ENCODE measurements around the gene ESYT2. TPM values are rescaled to one million over a fixed set of nuclear protein-coding genes. Genes with fewer than 3 reads are reported as not detected.

The ESYT2 gene
- polyA plus RNA-seq, 1 donor = 32.5 TPM

- DNase-seq (ENCODE audit: low read depth) = no peak
Measured at GRCh38 chr7:158827411-158828132, 1.7 kb downstream of the ESYT2 start.

GRCh38 chr7:158825628-158826289 lies 3.5 kb downstream of the ESYT2 start:
- DNase-seq (ENCODE audit: low read depth) = no peak

GRCh38 chr7:158824028-158824427 lies 5.3 kb downstream of the ESYT2 start:
- DNase-seq (ENCODE audit: low read depth) = no peak

DNA sequence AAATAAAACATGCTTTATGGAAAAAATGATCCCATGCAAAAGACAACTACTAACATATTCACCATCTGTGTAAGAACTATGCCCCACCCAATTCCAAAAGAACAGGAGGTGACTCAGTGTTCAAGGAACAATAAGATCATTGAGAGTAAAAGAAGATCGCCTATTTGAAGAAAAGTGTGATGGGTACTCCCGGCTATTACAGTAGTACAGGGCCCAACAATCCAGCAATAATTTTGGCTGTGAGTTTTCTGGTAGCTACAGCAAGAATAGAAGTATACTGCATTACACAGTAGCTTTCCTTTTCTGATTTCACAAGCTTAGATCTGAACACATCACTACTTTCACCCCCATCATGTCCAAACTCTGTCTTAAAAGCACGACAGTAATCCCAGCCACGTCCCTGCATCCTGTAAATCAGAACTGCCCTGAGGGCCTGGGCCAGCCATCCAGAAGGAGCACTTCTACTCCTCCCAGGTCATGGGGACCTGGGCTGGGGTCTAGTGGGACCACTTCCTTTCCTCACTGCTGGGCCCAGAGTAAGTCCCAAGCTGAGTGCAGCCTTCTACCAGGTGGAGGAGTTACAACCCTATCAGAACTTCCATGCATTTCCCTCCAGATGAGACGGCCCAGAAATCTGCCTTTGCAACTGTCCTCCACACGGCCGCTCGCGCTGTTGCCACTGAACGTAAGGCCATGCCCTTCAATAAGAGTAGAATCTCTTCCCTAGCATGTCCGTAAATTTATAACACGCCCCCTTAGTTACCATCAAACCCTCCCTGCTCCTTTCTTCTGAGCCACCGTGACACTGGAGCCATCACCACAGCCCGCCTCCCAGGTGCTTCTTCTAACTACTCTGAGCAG lies 7.9 kb downstream of the ESYT2 start:
- DNase-seq (ENCODE audit: low read depth) = no peak

GRCh38 chr7:158820656-158821055 lies 8.7 kb downstream of the ESYT2 start:
- DNase-seq (ENCODE audit: low read depth) = no peak

- no peak for DNase-seq (ENCODE audit: low read depth)
Measured at GRCh38 chr7:158819571-158820203, 9.6 kb downstream of the ESYT2 start.

- DNase-seq (ENCODE audit: low read depth) = no peak
Measured at GRCh38 chr7:158818325-158819213, 10.7 kb downstream of the ESYT2 start.

DNA sequence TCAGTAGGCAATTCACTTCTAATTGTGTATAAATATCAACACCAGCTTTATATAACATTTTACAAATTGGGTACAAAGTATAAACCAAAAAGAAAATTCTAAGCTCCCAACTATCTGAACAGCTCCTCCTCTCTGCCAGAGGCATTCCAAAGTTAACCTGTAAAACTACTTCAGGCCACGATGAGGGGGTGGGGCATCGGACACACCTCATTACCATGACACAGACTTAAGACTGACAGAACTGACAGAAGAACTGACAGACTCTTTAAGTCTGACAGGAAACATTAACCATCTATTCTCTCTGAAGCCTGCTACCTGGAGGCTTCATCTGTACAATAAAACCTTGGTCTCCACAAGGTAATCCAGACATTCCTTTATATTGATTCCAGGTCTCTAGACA lies 12.3 kb downstream of the ESYT2 start:
- DNase-seq (ENCODE audit: low read depth) = no peak

GRCh38 chr7:158816271-158816670 lies 13.0 kb downstream of the ESYT2 start:
- DNase-seq (ENCODE audit: low read depth) = no peak

DNA sequence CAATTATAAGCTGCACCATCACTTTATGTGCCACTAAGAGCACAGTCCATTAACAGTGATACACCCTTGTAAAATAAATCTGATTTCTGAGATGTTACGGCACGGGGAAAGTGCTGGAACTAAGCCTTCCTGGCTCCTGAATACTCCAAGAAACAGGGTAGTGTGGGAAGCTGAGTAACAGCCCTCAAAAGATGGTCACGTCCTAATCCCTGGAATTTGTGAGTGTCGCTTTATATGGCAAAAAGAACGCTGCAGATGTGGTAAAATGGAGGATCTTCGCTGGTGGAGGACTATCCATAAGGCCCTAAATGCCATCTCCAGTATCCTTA lies 13.5 kb downstream of the ESYT2 start:
- DNase-seq (ENCODE audit: low read depth) = no peak

DNA sequence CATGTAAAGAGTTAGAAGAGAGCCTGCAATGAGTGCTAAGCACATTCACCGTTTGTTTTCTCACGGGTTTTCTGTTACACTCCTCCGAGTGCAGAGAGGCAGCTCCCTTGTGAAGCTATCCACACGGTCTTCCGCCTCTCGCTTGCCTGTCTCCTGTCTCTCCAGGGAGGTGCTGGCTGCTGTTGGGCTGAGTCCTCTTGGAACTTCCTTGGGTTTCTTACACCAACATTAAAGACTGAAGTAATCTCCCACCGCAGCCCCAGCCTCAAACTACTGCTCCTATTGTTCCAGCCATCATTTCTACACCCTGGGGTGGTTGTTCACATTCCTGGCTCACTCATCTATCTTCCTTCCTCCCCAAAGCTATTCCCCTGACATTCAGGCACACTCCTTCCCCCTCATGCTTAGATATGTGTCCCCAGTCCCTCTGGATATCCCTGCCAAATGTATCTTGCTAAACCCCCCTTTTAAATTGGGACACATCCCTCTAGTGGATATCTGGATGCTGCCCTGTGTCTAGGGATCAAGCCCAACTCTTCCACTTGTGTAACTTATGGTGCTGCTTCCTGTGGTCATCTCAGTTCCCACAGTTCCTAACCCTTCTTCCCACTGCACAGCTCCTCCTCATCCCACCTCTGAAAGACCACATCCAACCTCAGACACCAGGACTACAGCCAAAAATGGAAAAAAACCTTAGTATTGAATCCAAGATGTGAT lies 14.1 kb downstream of the ESYT2 start:
- no peak for DNase-seq (ENCODE audit: low read depth)

DNA sequence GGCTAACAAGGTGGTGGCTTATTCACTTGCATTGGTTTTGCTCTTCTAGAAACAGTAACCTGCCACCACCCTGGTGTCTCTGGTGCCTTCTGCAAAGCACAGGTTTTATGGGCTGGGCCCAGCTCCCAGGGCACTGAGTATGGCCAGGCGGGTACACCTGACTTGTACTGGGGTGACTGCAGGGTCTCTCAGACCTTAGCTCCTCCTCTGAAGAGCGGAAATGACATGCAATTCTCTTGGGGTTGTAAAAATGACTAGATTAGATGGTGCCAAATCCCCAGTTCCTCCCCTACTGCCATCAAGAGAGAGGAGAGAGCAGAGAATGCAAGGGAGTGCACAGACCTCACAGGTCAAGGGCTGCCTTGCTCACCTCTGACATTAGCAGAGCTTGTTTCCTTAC lies 14.7 kb downstream of the ESYT2 start:
- DNase-seq (ENCODE audit: low read depth) = no peak

DNA sequence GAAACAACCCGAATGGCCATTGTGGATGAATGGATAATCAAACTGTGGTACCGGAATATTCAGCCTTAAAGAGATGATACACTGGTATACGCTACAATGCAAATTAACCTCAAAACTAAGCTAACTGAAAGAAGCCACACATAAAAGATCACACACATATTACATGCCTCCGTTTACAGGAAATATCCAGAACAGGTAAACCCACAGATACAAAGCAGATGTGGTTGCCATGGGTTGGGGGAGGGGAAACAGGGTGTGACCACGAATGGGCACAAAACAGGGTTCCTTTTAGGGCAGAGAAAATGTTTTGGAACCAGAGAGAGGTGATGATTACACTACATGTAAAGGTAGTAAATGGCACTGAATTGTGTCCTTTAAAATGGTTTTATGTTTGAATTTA lies 16.6 kb downstream of the ESYT2 start:
- DNase-seq (ENCODE audit: low read depth) = no peak

DNA sequence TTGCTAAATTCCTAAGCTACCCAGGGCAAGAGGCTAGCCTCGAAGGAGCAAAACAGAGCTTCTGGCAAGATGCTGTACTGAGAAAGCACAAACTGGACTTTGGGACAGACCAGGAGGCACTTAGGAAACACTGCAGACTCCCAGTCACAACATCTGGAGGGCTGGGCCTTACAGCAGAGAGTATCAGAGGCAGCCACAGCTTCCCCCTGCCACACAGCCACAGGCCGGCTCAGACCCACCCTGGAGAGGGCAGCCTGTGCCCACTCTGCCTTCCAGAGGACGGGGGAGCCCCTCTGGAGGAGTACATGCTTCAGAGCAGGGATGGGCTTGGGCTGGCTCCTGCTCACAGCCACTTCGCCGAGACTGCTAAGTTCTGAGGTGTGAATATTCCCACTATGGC lies 17.4 kb downstream of the ESYT2 start:
- DNase-seq (ENCODE audit: low read depth) = no peak

GRCh38 chr7:158811461-158811860 lies 17.8 kb downstream of the ESYT2 start:
- no peak for DNase-seq (ENCODE audit: low read depth)

DNA sequence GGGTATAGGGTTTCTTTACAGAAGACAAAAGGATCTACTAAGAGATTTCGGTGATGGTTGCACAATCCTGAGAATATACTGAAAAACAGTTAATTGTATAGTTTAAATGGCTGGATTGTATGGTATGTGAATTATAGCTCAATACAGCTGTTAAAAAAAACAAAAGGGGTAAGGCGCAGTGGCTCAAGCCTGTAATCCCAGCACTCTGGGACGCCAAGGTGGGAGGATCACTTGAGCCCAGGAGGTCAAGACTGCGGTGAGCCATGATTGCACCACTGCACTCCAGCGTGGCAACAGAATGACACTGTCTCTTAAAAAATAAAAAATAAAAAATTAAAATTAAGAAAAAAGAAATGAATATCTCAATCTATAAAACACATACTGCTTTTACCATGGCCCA lies 18.5 kb downstream of the ESYT2 start:
- DNase-seq (ENCODE audit: low read depth) = no peak

- no peak for DNase-seq (ENCODE audit: low read depth)
Measured at GRCh38 chr7:158809596-158809995, 19.7 kb downstream of the ESYT2 start.

DNA sequence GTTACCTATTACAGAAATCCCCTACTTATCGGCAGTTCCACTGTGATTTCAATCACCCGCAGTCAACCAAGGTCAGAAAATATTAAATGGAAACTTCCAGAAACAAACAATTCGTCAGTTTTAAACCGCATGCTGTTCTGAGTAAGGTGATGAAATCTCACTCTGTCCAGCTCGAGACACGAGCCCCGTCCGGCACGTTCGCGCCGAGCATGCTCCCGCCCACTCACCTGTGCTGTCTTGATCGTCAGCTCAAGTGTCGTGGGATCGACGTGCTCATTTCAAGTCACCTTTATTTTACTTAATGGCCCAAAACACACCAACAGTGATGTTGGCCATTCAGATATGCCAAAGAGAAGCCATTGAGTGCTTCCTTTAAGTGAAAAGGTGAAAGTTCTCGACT lies 21.2 kb downstream of the ESYT2 start:
- no peak for DNase-seq (ENCODE audit: low read depth)

GRCh38 chr7:158805937-158806336 lies 23.4 kb downstream of the ESYT2 start:
- DNase-seq (ENCODE audit: low read depth) = no peak

DNA sequence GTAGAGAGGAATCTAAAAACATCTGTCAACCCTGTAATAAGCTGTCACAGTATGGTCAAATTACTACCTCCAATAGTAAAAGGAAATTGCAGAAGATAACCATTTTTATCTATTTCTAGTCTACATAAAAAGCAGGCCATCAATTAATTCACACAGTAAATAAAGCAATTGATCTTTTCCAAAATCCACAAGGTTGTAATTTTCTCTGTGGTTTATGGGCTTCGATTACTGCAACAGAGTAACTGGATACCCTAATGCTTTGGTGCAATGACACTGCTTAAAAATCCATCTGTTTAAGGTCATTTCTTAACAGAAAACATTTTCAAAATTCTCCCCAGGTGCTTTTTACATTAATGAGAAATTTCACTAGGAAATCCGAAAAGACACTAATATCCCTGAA lies 23.9 kb downstream of the ESYT2 start:
- no peak for DNase-seq (ENCODE audit: low read depth)

DNA sequence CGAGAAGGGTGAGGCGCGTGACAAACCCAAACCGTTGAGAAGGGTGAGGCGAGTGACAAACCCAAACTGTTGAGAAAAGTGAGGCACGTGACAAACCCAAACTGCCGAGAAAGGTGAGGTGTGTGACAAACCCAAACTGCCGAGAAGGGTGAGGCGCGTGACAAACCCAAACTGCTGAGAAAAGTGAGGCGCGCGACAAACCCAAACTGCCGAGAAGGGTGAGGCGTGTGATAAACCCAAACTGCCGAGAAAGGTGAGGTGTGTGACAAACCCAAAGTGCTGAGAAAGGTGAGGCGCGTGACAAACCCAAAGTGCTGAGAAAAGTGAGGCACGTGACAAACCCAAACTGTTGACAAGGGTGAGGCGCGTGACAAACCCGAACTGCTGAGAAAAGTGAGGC lies 25.0 kb downstream of the ESYT2 start:
- DNase-seq (ENCODE audit: low read depth) = no peak
